GM19455 (cell line): ENCODE results near the gene LMAN2L.
"Not testable (repeated sequence)": the region's sequence is repeated elsewhere in the genome, so short reads cannot be mapped to it uniquely, and the experiment has no call there.

Experiments used
- ATAC-seq: cut with Tn5 transposase; IDR thresholded peaks from one replicate; pipeline ENCODE4 v1.9.1; 2021; ENCODE audit not compliant: unreplicated experiment

LMAN2L gene

GRCh38 chr2:96687711-96688640 is 51.9 kb downstream of the LMAN2L start:
- ATAC-seq = no peak

GRCh38 chr2:96687266-96687665 is 52.6 kb downstream of the LMAN2L start:
- ATAC-seq = no peak

- no peak for ATAC-seq
Measured at GRCh38 chr2:96685577-96686459, 54.0 kb downstream of the LMAN2L start.

DNA sequence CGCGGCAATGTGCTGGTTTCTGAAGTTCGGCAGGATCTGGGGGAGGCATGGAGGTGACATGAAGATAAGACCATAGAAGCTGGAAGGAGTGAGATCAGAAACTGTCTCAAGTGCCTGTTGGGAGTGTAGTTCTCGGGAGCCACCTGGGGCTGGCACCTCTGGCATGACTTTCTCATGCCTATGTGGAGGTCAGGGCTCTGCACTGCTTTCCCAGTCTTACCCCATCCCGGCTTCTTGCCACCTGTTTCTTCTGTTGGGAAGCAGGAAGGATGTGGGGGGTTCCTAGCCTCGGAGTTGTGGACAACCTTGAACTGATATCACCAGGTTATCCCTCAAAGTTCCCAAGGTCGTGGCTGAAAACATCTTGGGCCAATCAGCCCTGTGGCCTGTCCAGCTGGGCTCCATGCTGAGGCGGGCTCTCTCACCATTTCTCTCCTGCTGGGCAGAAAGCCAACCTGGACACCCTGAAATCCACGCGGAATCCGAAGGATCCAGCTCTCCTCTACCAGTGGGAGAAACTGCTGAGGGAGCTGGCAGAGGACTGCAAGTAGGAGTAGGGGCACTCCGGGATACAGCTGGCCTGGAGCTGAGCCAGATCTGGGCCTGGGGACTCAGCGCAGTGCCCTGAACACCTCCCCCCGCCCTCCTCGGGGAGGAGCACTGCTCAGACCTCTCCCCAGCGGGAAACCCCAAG is 54.8 kb downstream of the LMAN2L start:
- ATAC-seq = no peak

GRCh38 chr2:96683972-96684820 is 55.7 kb downstream of the LMAN2L start:
- ATAC-seq = no peak

DNA sequence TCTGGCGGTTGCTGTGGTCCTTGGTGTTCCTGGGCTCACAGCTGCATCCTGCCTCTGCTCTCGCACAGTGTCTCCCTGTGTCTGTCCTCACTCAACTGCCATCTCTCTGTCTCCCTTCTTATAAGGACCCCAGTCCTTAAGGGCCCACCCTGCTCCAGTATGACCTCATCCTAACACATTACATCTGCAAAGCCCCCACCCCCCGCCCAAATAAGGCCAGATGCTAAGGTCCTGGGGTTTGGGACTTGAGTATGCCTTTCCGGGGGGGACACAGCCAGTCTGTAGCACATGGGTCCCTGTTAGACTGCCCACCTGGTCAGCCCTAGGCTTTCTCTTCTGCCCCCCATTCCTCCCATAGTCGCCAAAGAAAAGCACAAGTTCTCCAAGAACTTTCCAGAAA is 56.6 kb downstream of the LMAN2L start:
- ATAC-seq = no peak

GRCh38 chr2:96681540-96681939 is 58.3 kb downstream of the LMAN2L start:
- ATAC-seq = no peak

DNA sequence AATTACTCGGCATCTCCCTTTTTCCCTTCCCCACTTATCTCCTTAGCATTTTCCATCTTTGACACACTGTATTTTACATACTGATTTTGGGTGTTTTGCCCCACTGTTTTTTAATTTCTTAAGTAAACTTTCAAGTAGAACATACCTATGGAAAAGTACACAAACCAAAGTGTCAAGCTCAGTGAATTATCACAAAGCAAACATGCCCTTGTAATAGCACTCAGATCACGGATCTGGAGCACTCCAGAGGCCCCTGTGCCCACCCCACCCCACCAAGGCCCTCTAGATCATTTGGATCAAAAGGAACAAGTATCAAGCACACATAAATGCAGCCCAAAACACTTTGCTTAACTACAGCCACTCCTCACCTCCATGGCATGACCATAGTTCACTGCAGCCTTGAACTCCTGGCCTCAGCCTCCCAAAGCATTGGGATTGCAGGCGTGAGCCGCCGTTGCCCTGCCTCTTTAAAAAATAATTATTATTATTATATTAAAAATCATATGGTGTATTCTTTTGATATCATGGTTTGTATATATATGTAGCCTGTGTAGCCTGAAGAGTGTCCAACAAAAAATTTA is 59.2 kb downstream of the LMAN2L start:
- ATAC-seq = no peak

- no peak for ATAC-seq
Measured at GRCh38 chr2:96679848-96680247, 60.0 kb downstream of the LMAN2L start.

GRCh38 chr2:96669539-96670215 is 70.2 kb downstream of the LMAN2L start:
- ATAC-seq = no peak

- no peak for ATAC-seq
Measured at GRCh38 chr2:96668771-96669170, 71.1 kb downstream of the LMAN2L start.

GRCh38 chr2:96665717-96666116 is 74.1 kb downstream of the LMAN2L start:
- ATAC-seq = not testable (repeated sequence)

- ATAC-seq = no peak
Measured at GRCh38 chr2:96665083-96665569, 74.7 kb downstream of the LMAN2L start.

DNA sequence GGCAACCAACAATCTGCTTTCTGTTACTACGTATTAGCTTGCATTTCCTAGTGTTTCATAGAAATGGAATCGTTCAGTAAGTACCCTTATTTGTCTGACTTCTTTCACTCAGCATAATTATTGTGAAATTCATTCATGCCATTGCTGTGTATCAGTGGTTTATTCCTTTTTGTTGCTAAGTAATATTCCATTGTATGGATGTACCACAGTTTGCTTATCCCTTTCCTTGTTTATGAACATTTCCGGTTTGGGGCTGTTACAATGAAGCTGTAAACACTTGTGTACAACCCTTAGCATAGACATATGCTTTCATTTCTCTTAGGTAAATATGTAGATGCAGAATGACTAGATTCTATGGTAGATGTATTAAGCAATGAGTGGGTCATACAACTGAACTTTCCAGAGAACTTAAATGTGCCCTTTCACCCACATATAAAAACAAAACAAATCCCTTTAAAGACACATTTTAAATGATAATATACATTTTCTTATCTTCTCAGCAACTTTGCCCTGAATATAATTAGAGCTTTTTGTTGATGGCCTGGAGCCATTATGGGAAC is 75.4 kb downstream of the LMAN2L start:
- ATAC-seq = no peak

DNA sequence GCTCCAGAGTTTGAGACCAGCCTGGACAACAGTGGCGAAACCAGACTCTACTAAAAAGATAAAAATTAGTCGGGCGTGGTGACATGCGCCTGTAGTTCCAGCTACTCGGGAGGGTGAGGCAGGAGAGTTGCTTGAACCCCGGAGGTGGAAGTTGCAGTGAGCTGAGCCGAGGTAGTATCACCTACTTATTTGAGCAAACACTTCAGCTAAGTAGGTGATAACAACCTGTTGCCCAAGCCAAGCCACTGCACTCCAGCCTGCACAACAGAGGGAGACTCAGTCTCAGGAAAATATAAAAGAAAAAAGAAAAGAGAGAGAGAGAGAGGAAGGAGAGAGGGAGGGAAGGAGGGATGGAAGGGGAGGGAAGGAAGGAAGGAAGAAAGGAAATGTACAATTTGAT is 76.0 kb downstream of the LMAN2L start:
- no peak for ATAC-seq

DNA sequence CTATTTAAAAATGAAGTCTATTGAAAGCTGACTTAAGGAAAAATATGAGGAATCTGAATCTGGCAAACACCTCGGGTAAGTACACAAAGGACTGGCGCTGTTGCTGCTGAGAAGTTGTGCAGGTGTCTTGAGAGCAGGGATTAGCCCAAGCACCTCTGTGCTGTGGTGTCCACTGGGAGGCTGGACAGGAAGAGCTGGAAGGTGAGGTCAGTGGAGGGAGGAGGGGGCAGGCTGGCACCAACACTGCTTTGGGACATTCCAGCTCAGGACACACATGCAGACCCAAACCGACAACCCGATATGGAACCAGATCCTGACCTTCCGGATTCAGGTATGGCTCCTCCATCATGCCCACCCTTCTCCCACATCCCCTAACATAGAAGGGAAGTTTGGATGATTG is 76.7 kb downstream of the LMAN2L start:
- no peak for ATAC-seq

GRCh38 chr2:96662360-96662759 is 77.5 kb downstream of the LMAN2L start:
- ATAC-seq = no peak

GRCh38 chr2:96661324-96661723 is 78.5 kb downstream of the LMAN2L start:
- no peak for ATAC-seq

GRCh38 chr2:96656540-96656939 is 83.3 kb downstream of the LMAN2L start:
- ATAC-seq = no peak
